ENCODE measurements around the gene BAIAP2L2.
"Not testable (repeated sequence)": the region's sequence is repeated elsewhere in the genome, so short reads cannot be mapped to it uniquely, and the experiment has no call there.

The BAIAP2L2 gene

GRCh38 chr22:38080850-38081635 lies 29.4 kb downstream of the BAIAP2L2 start:
- no peak for DNase-seq (ENCODE audit: low read depth)

- DNase-seq (ENCODE audit: low read depth): no peak
Observed at GRCh38 chr22:38080474-38080849, 30.0 kb downstream of the BAIAP2L2 start.

DNA sequence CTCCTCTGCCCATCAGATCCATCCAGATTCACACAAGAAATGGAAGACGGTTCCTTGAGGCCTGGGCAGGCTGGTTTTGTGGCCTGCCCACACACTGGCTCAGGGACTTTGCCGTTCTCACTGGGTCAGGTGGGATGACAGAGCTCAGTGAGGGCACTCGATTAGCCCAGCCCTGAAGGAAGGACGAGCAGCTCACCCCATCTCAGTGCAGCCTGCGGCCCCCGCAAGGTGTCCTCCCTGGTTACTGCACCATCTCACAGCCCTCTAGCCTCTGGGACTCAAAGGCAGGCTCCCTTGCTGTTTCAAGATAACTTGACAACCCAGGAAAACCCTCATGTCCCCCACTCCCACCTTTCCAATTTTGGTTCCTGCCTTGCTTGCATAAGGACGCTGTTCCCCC lies 30.7 kb downstream of the BAIAP2L2 start:
- DNase-seq (ENCODE audit: low read depth): no peak

GRCh38 chr22:38079208-38079607 lies 31.3 kb downstream of the BAIAP2L2 start:
- DNase-seq (ENCODE audit: low read depth): not testable (repeated sequence)

DNA sequence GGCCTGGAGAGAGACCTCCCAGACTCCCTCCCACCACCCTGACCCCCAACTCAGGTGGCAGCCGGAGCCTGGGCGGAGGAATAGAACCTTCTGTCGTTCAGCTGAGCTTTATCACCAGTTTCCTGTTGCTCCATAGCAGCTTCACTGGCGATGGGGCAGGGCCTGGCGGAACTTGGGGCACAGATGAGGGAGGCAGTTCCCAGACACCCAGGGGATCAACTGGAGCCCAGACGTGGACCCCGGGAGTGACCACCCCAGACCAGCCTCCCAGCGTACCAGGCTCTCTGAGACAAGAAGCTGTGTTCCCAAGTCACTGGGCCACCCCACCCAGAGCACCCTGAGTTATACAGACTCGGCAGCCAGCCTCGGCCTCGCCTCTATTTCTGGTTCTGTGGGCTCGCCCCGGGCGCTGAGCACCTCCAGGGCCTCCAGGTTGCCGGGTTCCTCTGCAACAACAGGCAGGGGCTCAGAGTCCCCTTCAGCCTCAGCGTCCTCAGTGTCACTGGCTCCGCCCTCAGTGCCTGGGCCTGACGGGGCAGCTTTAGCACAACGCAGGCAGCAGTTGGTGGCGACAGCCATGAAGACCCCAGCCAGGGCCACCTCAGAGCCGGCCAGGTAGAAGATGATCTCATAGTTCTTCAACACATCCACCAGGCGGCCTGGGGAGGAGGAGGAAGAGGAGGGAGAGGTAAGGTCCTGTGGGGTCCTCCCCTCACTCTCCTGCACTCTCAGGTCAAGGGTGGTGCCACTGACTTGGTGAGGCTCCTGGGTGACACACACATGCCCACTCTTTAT lies 32.2 kb downstream of the BAIAP2L2 start:
- DNase-seq (ENCODE audit: low read depth): no peak

GRCh38 chr22:38077595-38077994 lies 32.9 kb downstream of the BAIAP2L2 start:
- DNase-seq (ENCODE audit: low read depth): no peak

- DNase-seq (ENCODE audit: low read depth): no peak
Observed at GRCh38 chr22:38077096-38077495, 33.4 kb downstream of the BAIAP2L2 start.

DNA sequence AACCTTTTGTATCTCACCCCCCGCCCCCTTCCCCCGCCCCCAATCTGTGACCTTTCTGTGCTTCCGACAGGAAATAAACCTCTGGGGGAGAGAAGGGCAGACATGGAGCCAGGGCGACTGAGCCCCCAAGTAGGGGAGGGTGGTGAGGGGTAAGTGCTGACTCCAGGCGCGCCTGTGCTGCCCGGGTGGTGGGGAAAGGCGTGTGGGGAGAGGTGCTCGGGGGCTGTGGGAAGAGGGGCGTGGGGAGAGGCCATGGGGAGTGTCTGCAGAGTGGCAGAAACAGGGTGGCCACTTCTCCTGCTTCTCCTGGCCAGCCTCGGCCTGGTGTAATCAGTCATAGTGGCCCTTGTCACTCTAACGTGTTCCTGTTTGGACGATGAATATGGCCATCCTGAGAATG lies 34.5 kb downstream of the BAIAP2L2 start:
- no peak for DNase-seq (ENCODE audit: low read depth)

DNA sequence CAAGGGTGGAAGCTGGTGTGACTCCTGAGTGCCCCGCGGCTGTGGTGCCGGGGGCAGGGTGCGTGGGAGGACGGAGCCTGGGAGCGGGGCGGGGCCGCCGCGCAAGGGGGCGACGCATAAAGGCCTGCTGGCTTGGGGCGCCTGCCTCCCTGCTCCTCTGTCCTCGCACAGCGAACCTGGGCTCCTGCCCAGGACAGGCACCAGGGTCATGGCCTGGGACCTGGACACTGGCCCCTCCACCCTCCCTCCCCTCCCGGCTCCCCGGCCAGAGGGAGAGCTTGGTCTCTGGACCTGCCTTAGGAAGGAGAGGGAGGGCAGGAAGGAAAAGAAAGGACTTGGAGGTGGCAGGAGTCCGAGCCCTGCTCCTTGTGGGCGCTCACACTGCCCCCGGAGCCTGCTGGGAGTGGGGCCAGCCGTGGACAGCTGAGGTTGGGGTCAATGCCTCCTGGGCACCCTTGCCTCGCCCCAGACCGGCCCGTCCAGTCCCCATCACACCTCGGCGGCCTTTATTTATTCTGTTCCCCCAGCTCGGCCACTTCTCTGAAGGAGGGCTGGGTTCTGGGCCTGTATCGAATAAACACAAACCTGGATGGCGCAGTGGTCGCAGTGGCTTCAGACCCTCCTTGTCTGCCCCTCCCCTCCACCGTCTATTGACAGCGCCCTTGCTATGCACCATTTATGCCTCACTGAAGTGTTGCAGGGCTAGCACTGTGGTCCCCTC lies 35.2 kb downstream of the BAIAP2L2 start:
- no peak for DNase-seq (ENCODE audit: low read depth)

DNA sequence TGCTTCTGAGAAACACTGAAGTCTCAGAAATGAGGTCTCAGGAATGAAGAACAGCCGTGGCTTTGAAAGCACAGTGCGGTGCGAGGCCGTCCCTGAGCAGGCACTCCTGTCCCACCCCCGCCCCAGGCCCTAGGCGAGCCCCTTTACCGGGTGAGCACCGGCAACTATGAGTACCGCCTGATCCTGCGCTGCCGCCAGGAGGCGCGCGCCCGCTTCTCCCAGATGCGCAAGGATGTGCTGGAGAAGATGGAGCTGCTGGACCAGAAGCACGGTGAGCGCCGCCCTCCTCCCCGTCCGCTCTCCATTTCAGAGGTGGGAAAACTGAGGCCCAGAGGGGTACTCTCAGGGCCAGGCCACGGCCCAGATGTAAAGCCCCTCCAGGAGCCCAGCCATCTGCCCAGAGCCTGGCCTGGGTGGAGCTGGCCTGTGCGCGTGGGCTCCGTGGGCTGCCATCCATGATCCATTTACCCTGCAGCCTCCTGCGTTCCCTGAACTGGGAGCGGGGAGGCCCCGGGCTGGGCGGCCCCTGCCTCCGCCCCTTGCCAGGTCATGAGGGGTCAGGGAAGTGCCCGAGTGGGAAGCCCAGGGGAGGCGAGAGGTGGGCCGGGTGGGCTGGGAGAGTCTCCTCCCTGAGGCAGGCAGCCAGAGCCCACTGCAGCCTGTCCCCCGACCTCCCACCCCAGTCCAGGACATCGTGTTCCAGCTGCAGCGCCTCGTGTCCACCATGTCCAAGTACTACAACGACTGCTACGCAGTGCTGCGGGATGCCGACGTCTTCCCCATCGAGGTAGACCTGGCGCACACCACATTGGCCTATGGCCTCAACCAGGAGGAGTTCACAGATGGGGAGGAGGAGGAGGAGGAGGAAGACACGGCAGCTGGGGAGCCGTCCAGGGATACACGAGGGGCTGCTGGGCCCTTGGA lies 36.0 kb downstream of the BAIAP2L2 start:
- no peak for DNase-seq (ENCODE audit: low read depth)

DNA sequence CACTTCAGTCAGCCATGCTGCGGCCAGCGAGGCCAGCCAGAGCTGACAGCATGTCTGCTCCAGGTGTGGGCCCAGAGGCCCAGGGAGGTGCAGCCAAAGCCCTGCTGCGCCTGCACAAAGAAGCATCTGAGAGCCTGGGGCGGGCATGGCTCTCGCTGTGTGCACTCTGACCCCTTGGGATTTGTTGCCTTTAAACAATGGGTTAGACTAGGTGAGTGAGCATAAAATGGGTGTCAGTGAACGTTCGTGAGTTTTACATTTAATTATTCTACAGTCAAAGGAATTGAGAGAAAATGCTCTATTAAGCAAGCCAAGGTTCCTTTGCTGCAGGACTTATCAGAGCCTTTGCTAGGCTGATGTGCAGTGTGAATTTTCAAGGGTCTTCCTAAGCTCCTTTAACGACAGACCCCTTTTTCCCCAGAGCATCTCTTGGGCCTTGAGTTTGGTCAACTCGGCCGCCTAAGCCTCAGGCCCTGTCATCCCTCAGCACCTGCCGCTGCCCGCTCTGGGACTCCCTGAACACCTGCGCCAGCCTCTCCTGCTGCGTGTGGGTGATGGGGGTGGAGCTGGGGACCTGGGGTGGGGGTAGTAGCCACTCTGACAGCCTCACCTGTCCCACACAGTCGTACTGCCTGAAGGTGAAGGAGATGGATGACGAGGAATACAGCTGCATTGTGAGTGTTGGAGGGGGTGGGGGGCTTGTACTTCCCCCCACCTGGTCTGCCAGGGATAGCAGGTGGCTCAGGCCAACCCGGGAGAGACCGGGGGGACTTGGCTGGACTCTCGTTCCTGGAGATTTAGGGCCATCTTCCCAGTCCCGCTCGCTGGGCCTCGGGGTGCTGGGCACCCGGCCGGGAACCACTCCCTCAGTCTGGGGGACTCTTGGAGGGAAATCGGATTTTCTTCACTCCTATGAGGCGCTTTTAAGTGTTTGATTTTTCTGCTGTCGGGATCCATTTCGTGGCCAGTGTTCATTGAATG lies 37.0 kb downstream of the BAIAP2L2 start:
- no peak for DNase-seq (ENCODE audit: low read depth)

GRCh38 chr22:38072322-38073149 lies 37.9 kb downstream of the BAIAP2L2 start:
- DNase-seq (ENCODE audit: low read depth): no peak

DNA sequence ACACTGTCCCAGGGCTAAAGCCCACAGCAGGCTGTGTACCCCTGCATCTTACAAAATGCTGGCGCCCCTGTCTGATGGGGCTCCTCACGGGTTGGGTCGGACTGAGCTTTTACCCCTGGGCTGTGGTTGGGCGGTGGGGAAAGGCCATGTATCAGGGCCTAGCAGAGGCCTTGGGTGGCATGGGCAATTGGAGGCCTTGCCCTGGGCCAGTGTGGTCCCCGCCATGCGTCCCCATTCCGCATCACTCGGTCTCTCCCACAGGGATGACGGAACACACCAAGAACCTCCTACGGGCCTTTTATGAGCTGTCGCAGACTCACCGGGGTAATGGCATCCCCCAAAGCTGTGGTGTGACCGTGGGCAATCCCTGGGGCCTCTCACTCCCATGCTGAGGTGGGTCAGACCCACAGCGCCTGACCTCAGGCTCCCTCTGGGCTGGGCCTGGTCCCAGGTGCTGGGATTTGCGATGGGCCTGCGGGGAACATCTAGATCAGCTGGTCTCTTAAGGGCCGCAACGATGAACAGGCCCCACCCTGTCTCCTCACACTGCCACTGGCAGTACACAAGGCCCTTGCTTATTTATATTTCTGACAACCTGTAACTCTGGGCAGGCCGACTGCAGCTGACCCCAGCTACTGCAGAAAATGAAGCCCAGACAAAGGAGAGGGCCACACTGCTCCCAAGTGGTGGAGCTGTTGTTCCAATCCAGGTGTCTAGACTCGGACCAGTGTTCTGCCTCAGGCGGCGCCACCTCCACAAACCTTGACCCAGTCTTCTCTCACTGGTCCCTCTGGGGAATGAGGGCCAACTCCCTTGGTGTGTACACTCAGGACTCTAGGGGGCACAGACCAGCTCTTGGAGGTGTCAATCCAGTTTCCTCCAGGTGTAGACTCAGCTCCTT lies 38.8 kb downstream of the BAIAP2L2 start:
- no peak for DNase-seq (ENCODE audit: low read depth)

DNA sequence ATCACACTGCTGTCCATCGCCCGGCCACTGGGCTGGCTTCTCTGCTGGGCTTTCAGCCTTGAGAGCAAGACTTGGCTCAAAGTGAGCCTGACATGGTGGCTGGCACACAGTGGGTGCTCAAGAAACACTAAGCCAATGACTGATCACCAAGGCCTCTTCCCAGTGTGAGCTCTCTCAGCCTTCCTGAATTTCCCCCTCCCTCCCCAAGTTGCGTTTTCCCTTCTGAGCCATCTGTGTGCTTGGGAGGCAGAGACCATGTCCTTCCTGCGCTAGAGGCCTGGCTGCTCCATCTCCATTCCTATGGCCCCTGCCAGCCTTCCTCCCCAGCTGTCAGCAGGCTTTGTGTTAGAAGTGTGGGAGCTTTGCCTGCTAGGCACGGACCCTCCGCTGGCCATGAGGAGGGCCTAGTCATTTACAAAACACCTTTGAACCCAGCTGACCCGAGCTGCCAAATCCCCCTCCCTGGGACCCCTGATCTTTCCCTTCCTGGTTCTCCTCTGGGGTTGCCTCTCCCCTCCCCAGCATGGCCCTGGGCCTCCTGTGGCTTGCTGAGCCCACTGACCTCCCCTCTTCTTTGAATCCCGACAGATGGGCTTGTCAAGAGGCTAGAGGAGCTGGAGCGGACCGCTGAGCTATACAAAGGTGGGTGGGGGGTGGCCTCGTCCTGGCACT lies 40.1 kb downstream of the BAIAP2L2 start:
- DNase-seq (ENCODE audit: low read depth): no peak

GRCh38 chr22:38069372-38070249 lies 40.9 kb downstream of the BAIAP2L2 start:
- DNase-seq (ENCODE audit: low read depth): no peak

DNA sequence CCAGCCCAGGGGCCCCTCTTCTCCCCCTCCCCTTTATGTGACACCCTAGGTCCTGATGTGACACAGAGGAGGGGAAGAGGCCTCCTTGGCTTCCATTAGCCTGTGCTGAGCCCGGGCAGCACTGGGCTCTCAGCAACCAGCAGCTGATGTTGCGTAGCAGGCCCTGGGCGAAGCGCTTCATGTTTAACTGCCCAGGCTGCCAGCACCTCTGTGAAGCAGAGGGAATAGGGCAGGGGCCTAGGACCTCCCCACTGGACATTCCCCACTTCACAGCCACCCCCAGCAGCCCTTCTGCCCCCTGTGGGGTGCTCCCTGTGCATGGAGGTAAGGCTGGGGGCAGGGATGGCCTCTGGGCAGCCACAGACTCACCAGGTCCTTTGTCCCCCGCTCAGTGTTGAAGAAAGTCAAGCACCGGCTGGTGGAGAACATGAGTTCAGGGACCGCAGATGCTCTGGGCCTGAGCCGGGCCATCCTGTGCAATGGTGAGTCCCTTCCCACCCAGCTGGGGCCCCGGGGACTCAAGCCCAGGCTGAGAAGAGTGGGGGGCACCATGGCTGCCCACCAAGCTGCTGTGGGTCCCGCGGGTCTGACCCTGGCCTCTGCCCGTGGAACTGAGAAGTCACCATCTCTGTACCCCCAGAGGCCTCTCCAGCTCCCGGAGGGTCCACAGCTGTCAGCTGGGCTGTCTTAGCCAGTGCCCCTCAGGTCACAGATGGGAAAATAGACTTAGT lies 41.7 kb downstream of the BAIAP2L2 start:
- no peak for DNase-seq (ENCODE audit: low read depth)

Measured in stimulated activated CD8-positive, alpha-beta memory T cell treated with anti-CD3 and anti-CD28 coated beads, Interleukin-7, amount 100 ng/mL, for 24 hours (primary cell).